GM18508 (cell line): Measurements from ENCODE around the gene GABARAPL2.
A peak's percentile ranks its signal among the peaks of the same experiment; 100 is the strongest.
"Not testable (repeated sequence)": the region's sequence is repeated elsewhere in the genome, so short reads cannot be mapped to it uniquely, and the experiment has no call there.

Source experiments
- ATAC-seq: cut with Tn5 transposase; IDR thresholded peaks from one replicate; pipeline ENCODE4 v1.9.1; 2021; ENCODE audit warnings: moderate number of reproducible peaks; ENCODE audit not compliant: insufficient read depth, unreplicated experiment

The GABARAPL2 gene

DNA sequence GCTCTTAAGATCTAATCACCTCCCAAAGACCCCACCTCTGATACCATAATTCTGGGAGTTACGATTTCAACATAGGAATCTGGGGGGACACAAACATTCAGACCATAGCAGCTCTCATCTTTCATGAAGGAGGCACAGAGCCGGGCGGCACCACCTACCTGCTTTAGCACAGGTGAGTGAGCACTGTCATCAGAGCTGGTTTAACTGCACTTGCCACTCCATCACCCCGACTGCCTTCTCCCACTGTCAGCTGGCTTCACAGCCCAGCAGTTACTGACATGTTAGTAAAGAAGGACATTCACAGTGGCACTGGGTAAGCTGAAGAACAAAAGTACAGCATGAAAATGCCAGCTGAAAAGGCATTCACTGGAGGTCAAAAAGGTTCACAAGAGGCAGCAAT is 22.5 kb downstream of the GABARAPL2 start:
- no peak for ATAC-seq

DNA sequence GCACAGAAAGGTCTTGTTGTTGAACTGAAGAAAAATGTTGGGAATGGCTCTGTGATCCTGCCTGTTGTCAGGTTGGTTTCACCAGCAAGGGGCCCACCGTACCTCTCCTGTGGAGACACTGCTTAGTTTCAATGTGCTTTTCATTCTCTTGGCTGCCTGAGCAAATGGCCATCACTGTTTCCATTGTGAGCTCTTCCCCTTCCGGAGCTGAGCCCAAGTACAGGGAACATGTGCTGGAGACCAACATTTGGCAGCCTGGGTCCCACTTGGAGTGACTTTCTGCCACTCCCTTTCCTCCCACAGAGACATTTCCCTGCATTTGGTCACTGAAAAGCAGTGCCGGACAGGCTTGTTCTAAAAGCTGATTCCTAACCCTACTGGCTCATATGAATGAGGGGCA is 23.1 kb downstream of the GABARAPL2 start:
- ATAC-seq = no peak

DNA sequence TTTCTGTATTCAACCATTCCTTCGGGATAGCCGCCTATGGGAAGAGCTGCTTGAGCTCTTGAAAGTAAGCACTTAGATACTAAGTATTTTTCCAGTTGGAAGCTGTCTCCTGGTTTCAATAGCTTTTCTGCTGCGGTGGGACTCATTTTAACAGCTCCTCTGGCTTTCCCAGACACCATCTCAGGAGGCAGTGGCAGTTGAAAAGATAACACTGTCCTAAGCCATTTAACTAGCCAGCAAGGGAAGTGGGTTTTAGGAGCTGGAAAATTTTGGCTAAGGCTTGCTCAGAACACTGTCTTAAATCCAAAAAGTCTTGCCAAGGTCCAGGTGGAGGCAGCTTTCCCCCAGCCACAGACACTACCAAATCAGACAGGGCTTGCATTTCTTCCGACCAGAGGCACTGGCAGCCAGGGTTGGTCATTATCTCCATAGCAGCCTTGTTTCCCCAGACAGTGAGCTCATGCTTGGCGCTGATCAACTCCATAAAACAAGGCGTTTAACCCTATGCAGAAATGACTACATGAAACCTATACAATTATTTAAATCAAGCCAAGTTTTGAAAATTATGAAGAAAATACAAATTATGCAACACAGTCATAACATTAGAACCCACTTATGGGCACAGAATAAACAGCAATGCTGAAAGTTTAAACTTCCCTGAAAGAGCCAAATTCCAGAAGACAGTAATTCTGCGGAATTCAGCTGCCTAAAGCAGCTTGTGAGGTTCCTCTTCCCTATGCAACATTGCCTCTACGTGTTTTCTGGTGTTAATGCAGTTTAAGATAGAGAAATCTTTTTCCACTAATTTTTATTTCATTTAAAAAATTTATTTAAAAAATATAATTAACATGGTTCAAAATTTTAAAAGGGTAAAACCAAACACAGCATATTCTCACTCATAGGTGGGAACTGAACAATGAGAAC is 25.0 kb downstream of the GABARAPL2 start:
- no peak for ATAC-seq

DNA sequence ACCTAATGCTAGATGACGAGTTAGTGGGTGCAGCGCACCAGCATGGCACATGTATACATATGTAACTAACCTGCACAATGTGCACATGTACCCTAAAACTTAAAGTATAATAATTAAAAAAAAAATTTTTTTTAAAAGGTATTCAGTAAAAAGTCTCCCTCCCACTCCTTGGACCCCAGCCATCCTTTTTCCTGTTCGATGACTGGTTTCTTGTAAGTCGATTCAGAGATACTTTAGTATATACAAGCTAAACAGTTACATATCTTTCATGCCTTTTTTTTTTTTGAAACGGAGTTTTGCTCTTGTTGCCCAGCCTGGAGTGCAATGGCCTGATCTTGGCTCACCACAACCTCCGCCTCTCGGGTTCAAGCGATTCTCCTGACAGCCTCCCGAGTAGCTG is 25.7 kb downstream of the GABARAPL2 start:
- not testable (repeated sequence) for ATAC-seq

DNA sequence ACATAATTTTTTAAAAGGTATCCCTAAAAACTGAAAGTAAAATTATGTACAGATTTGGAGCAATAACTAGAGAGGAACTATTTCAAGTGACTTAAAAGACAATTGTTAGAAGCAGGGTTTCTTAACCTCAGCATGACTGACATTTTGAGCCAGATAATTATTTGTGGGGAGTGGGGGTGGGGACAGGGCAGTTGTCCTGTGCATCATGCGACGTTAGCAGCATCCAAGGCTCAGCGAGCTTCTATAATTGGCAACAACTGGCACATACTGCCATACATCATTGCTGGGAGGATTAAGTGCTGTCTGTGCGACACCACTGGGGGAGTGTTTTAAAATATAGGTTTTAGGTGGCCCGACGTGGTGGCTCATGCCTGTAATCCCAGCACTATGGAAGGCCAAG is 27.1 kb downstream of the GABARAPL2 start:
- ATAC-seq = no peak

DNA sequence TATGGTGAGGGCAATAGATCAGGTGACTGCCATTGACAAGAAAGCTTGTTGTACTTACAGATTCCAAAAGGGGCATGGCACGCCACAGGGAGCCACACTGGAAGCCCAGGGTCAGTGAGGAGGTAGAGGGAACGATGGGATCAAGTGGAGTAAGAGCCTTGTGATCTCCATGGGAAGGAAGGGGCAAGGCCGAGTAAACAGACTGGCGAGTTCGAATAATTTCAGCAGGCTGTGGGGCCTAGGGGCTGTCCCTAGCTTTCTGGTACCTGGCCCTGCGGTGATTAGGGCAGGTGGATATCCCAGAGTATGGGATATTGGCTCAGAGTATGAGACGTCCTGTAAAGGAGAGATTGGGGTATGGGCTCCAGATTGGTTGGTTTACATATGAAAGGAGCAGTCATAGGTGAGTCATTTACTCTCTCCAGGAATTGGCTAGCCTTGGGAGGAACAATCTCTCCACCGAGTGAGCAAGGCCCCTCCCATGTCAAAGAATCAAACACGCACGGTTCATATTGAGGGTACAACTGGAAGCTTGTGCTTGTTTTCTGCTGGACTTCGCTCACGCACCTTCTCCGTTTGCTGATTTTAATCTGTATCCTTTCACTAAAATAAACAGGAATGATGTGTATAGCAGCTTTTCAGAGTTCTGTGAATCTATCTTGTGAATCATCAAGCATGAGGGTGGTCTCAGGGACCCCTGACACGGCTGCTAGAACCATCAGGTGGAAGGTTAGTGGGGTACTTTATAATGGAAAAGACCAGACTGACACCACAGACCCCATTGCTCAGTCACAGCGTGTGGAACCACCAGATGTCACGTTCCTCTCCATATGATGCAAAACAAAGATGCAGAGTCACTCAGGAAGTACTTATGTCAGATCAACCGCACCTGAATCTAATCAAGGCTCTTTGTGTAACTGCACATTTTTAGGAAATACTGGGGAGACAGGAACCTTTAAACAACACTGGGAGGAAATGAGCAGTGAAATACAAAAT is 27.9 kb downstream of the GABARAPL2 start:
- ATAC-seq = no peak

DNA sequence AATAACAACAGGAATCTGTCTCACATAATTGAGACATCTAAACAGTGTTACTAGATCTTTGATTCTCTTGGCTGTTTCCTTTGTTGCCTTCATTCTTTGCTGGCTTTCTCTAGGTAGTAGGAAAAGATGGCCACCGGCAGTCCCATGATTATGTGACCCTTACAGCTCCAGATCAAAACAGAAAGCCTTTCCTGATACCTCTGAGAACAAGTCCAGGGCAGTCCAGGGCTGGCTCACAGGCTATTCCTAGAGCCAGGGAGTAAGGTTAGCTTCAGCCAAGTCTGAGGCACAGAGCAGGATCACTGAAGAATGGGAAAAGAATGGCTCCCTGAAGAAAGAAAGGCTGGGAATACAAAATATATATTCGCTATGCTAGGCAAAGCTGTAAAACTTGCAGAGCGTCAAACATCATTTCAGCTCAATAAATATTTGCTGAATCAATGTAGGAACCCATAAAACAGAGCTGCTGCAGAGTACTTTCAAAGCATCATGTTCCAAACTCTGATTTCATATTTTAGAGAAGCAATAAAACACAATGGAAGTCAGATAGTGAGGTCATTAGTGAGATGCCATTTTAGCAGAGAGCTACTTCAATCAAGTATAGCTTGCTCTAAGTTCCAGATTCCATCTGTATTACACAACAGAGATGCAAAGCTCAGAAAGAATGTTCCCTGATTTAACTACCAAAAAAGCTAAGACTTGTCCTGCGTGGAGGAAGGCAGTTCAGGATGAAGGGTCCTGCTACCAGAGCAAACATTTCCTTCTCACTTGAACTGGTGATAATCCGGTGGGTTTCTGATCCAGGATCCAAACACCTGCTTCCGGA is 33.5 kb downstream of the GABARAPL2 start:
- ATAC-seq = no peak

DNA sequence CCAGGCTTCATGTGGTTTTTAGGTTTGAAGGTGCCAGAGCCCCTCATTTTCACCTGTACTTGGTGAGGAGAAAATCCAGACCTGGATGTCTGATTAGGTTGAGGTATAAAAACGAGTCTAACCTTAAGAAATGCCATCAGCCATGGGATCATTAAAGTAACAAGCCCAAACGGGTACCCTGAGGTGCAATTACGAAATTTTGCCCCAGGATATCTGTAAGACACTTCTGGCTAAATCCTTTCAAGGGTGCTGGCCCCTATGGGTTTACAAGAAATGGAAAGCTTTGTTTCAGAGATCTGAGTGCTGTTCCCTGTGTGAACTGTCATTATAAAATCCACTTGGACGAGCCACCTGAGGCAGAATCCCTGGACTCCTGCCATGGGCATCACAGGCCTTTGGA is 37.1 kb downstream of the GABARAPL2 start:
- ATAC-seq = no peak

DNA sequence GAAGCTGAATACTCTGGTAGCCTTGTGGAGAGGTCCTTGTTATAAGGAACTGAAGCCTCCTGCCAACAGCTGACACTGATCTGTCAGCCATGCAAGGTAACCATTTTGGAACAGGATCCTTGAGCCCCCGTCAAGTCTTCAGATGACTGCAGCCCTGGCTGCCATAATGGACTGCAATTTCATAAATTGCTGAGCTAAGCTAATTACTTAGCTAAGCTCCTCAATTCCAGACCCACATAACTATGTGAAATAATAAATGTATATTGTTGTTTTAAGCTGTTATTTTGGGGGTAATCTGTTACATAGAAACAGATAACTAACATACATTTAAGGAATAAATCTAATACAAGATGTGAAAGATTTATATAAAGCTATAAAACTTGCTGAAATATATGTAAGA is 40.3 kb downstream of the GABARAPL2 start:
- ATAC-seq = no peak

DNA sequence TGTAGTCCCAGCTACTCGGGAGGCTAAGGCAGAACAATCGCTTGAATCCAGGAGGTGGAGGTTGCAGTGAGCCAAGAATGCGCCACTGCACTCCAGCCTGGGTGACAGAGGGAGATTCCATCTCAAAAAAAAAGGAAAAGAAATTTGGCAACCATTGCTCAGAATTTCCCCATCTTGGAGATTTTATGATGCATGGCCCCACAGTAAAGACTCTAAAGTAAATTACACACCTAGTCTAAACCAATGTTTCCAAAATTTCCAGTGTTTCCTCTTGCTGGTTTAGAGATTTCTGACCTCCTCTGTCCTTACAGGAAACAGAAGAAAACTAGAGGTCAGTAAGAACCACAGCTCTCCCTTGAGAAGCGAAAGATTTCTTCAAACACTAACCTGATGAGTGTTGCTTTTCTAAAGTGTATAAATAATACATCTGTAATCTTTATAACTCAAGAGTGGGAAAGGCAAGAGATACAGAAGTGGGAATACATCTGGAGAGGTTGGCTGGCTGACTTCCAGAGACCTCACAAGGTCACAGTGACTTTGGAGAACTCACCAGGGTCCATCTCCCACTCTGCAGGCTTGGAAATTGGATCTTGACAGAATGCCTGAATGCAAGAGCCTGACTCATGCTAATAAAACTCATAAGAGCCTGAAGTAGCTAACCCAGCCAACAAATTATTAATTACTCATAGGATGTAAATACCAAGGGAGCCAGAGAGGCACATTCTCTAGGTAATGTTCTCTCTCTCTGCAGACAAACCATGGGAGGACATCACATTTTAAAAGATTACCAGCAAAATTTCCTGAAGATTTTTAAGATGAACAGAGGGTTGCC is 48.1 kb downstream of the GABARAPL2 start:
- no peak for ATAC-seq

DNA sequence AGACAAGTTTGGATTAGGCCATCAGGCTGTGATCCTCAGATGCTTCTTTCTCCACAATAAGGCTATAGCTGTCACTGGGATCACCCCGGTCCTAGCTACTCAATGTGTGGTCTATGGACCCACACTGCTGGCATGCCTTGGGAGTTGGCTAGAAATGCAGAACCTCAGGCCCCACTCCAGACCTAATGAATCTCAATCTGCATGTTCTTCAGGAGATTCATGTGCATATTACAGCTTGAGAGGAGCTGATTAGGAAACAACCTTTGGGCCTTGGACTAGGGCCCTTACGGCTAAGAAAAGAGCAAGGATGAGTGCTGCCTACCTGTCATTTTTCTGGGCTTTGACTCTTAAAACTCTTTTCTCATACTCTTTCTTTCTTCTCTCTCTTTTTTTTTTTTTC is 49.4 kb downstream of the GABARAPL2 start:
- ATAC-seq = no peak

DNA sequence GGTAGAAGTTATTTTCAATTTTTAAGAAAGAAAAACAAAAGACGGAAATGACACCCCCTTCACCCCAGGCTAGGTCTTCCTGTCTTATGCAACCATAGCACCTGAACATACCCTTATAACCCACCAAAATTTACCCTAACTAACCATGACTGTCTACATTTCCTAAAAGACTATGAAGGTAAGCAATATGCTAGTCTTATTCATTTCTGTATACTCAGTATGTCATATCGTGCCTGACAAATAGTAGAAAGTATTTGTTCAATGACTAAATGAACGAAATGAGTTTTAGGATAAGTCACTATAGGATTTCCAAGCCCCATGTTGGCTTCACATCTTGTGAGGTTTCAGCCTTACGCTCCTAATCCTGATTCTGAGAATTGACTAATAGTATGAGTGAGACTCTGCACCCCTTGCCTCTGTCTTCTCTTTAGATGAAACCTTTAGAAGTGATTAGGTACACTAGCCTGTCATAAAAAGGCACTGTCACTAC is 50.4 kb downstream of the GABARAPL2 start:
- ATAC-seq = no peak

DNA sequence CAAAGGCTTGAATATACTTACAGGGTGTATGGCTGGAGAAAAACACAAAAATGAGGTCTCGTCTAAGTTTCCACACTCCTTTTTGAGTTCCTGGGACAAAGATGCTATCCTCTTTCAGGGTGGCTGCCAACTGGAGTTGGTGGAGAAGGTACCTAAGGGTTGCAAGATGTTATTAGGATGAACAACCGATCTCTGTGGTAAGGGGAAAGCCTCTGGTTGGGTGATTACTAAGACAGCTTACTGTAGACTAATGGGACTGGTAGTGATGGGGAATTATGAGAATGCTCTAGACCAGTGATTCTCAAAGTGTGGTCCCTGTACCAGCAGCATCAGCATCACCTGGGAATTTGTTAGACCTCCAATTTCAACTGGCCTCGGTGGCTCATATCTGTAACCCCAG is 50.9 kb downstream of the GABARAPL2 start:
- no peak for ATAC-seq

DNA sequence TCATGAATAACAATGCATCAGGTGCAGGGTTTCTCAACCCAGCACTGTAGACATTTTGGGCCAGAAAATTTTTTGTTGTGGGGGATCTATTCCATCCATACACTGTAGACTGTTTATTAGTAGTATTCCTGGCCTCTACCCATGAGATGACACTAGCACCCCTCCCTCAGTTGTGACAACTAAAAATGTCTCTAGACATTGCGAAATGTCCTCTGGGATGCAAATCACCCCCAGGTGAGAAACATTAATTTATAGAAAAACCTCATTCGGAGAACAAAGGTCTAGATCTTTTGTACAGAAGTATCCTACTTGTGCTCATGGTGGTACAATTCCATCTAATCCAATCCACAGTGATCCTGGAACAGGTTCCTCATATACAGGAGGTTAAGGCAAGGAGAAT is 52.6 kb downstream of the GABARAPL2 start:
- ATAC-seq = no peak

DNA sequence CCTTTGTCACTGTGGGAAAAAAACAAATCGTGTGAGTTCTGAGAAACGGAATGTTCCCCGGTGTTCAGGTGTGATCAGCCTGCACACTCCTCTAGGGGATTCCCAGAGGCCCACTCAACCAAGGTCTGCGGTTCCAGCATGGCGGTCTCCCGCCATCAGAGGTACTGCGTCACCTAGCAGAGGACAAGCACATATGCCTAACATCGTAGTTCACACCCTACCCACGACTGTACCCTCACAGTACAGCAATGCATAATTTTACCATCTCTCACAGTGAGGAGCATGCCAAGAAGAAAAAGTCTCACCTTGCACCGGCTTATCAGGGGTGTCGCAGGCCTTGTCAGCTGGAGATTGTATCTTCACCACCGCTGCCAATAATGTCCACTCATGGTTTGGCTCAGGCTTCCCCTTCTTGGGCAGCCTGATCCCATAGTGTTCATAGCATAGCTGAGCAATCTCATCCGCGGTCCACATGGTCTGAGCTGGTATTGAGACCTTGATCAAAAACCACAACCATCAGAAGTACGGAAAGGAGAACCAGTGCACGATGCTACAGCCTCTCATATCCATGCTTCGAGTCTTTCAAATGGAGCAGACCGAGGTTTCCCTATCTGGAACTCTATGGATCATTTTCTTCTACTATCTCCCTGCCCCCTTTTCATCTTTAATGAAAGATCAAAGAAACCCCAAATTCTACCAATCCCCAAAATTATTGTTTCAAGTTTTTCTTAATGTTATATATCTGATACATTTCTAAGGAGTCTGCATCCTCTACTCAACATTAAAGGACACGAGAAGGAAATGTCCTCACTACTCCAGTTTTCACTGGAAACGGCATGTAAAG is 54.4 kb downstream of the GABARAPL2 start:
- ATAC-seq = no peak

DNA sequence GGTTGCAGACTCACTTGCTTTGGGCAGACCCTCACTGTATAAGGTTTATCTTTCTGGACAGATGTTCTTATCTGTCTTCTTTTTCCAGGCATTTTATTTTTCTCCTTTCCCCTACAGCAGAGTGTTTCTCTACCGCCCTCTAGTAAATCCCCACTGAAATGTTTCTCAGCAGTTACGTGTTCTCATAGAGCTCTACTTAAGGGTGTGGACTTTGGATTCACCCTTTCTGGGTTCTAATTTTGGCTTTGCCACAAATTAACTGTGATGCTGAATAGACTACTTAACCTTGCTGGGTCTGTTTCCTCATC is 54.9 kb downstream of the GABARAPL2 start:
- ATAC-seq = no peak

DNA sequence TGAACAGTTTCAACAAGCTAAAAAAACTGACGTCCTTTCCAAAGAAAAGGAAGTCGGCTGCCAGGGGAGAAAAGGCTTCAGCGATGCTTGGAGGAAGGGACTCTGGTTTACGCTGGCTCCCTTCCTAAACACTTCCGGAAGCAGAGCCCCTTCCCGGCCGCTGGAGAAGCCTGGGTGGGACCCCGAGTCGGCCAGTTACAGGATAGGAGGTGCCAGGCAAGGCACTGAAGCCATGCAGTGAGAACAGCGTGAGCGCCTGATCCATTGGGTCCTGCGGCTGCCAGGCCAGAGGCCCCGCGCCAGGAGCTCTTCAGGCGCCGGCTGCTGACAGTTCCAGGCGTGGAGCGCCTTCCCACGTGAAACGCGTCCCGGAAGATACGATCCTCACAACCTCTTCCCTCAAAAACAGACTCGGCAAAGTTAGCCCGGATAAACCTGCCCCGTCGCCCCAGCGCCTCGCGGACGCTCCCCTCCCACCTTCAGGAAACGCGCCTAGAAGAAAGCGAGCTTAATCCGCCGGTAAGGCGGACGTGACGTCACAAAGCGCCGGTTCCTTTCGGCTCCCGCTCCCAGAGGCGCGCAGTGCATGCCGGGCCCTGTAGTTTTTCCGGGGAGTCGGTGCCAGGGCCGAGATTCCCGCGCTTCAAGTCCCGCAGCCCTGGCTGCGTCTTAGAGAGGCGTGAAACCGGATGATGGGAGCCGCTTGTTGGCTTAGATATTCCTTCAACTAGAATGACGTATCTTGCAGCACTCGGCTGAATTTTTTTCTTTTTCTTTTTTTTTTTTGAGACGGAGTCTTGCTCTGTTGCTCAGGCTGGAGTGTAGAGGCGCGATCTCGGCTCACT is 56.8 kb downstream of the GABARAPL2 start, which contains the start of gene ADAT1:
TSS of gene ADAT1 (minus strand) at position 521 of the 845 bp plus-strand sequence. CDS start 2,482 bp downstream, outside the sequence.
- ATAC-seq = peak; percentile 90
